ENCODE results near the gene KLF9. TPM values are rescaled to one million over a fixed set of nuclear protein-coding genes. Genes with fewer than 3 reads are reported as not detected.
"Not testable (repeated sequence)": the region's sequence is repeated elsewhere in the genome, so short reads cannot be mapped to it uniquely, and the experiment has no call there.

Gene KLF9
- total RNA-seq, 1 donor from 2014 or later, result 30.9 TPM

DNA sequence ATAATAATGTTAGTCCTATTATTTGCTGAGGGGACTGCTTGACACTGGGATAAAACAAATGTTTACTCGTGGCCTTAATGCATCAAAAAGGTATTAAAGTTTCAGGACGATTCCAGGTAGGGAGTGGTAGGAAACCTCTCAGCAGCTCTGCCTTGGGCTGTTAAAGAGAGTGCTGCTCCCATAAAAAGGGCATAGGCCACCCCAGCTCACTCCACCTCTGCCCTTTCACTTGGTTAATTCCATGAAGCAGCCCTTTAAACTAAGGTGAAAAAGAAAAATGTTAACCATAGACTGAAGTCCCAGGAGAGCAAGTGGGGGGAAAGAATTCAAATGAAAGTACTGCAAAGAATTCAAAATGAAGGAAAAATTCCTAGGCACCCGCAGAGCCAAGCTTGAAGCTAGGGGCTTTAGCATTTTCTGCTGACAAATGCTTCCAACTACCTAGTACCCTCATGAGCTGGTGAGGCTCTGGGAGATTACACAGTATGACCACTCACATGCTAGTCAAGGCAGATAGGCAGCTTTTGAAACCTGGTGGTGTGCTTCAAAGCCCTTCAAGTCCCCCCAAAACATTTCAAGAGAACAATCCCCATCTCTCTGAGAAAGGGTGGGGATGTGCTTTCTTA is 8.5 kb downstream of the KLF9 start:
- no peak for DNase-seq (ENCODE audit: low read depth)

DNA sequence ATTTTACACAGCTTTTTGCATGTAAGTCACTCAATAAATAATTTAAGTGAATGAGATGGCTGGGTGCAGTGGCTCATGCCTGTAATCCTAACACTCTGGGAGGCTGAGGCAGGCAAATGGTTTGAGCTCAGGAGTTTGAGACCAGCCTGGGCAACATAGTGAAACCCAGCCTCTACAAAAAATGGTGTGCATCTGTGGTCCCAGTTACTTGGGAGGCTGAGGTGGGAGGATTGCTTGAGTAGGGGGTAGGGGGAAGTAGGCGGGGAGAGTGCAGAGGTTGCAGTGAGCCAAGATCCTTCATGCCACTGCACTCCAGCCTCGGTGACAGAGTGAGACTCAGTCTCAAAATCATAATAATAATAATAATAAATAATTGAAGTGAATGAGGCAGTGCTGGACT is 10.2 kb downstream of the KLF9 start:
- no peak for DNase-seq (ENCODE audit: low read depth)

DNA sequence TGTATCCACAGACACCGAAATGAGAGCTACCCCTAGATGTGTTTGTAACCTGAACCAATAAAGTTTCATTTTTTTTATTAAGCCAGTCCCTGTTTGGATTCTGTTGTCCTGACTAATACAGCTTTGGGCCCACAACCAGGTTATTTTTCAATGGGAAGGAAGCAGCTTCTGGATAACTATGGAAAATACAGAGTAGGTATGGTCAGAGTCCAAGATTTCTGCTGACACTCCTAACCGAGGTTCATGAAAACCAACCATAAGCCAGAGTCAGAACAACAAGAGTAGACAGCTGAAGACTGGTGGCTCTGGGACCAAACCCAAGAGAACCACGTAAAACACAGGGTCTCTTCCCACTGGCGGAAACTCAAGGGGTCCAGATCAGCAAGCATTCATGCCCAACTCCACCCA is 10.8 kb downstream of the KLF9 start:
- DNase-seq (ENCODE audit: low read depth), result peak; percentile 49

DNA sequence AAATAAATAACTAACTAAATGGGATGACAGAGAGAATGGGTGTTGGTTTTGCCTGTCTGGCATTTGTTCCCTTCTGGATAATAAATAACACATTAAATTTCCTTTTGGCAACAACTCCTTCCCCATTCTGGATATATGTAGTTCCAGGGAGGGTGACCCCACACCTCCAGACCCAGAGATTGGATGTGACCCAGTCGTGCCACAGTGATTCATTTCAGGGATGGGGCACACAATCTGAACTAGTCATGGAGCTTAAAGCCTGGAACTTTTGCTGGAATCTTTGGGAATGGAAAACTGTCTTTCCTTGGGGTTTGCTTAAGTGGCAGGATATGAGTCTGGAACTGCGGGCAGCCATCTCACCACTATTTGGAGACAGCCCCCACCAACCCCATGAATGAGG is 11.3 kb downstream of the KLF9 start:
- DNase-seq (ENCODE audit: low read depth), result peak; percentile 88

DNA sequence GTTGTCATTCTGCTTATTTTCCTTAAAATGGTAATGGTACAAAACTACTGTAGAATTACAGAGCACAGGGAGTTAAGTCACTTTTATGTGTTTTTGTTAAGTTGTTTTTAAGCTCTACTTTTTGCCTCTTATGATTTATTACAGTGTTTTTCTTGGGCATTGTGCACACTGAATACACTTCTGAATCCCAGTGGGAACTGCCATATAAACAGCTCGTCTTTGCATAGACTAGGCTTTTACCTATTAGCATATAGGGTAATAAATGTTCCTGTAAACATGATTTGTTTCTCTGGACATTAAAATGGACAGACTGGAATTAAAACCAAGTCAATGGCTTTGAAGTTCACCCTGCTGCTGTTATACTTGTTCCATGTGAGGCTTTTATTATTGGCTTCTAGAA is 12.2 kb downstream of the KLF9 start:
- DNase-seq (ENCODE audit: low read depth), result no peak

DNA sequence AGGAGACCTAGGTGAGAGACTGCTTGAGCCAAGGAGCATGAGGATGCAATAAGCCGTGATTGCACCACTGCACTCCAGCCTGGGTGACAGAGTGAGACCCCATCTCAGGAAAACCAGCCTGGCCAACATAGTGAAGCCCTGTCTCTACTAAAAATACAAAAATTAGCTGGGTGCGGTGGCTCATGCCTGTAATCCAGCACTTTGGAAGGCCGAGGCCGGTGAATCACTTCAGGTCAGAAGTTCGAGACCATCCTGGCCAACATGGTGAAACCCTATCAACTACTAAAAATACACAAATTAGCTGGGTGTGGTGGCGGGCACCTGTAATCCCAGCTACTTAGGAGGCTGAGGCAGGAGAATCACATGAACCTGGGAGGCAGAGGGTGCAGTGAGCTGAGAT is 13.2 kb downstream of the KLF9 start:
- DNase-seq (ENCODE audit: low read depth), result not testable (repeated sequence)

DNA sequence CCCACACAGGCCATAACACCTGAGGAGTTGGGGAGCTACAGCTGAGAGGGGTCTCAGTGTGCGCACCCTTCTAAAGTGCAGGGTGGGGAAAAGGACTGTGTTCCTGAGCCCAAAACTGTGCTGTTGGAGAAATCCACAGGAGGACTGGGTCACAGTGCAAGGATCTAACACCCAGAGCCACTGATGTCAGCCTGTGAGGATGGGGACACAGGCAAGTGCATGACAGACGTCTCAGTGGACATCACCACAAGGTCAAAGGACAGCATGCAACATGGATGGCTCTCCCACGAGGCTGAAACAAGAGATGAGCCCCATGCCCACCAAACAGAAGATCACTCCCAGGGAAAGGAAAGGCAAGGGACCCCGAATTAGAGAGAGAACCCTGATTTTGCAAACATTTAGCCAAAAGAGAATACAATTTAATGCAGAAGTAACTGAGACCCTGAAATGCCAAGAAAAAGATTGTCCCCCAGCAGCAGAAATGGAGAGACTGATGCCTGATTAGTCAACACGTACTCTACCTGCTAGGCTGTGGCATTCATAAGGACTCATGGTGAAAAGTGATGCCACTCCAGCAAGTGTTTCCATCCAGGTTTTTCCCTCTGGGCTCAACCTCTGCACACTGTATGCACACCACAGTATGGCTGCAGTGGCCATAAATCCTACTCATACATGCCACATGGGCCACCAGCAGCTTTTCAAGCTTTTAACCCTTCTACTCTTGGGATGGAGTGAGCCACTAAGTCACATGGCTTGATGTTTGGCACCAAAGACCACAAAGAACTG is 14.2 kb downstream of the KLF9 start:
- no peak for DNase-seq (ENCODE audit: low read depth)

DNA sequence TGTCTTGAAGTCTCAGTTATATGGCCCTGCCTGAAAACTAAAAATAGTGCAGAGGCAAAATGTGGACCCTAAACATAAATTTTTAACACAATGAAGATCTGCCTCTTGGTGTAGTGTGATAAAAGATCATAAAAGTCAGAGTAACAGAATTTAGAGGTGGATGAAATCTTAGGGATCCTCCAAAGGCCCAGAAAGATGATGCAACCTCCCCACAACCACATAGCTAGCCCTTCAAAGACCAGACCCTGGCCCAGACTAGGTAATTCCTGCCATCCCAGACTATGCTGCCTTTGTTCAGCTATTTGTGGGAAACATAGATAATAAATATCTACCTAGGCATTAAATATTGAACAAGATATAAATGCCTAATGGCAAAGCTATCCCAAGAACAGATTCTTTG is 15.3 kb downstream of the KLF9 start:
- DNase-seq (ENCODE audit: low read depth), result no peak

DNA sequence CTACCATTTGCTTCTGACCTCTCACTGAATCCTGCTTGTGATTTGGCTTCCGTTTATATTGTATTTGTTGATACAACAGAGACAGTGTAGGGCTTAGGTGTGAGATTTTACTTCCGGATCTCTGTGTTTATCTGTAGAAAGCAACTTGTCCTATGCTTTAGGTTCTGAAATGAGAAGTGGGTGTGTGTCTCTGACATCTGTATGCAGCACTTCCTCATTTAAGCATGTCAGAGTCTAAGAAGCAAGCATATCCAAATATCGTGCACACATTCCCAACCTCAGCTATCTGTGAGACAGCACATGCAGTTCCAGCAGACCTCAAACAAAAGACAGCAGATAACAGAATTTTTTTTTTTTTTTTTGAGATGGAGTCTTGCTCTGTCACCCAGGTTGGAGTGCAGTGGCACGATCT is 16.3 kb downstream of the KLF9 start:
- DNase-seq (ENCODE audit: low read depth), result no peak

DNA sequence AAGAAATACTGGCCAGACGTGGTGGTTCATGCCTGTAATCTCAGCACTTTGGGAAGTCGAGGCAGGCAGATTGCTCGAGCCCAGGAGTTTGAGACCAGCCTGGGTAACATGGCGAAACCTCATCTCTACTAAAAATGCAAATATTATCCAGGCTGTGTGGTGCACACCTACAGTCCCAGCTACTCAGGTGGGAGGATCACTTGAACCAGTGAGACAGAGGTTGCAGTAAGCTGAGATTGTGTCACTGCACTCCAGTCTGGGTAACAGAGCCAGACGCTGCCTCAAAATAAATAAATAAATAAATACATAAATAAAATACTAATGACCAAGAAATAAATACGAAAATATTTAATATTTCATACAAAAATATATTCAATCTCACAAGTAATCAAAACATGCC is 18.8 kb downstream of the KLF9 start:
- no peak for DNase-seq (ENCODE audit: low read depth)

DNA sequence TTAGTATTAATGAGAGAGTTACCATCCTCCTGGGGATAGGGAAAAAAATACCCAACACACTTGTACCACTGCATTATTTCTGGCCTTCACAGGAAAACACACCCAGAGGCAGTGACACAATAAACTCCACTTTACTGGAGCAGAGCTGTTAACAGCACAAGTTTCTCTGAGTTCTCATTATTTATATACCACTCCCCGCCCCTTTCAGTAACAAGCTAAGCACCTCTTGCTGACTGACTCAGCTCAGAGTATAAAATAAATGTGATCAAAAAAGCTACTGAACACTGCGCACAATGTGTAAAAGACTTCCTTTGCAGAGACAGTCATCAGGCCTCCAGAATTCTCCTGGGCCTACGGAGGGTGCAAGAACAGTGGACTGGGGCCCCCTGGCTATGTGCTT is 21.6 kb downstream of the KLF9 start:
- DNase-seq (ENCODE audit: low read depth), result peak; percentile 76

DNA sequence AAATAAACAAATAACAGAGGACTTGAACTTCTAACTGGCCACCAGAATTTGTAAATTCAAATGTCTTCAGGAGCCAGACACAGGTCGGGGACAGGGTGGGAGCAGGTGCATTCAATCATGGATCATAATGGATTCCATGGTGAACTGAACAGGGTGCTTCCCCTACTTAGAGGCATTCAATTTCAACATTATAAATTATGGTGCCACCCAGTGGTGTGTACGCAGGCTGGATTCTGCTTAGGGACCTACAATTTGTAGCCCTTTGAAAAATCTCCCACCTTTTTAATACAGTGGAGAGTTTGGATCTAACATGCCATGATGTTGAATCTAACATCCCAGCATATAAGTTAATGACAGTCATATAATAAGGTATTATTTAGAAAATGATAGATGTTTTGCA is 22.3 kb downstream of the KLF9 start:
- DNase-seq (ENCODE audit: low read depth), result peak; percentile 39

DNA sequence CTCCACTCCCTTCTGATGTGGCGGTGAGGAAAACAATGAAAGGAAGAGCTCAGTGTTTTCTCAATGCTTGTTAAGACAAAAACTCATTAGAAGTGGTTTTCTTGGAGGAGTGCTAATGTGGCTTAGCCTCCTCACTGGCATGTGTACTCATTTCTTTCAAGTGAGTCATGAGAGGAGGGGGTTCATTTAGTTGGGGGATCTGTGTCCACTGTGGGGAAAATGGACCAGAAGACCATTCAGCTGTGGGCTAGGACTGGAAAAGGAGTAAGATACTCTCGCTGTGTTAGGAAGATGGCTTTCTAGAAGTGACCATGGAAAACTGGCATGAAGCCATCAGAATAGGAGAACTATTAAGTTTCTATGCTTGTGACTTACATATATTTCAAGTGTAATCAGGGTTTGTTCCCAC is 23.5 kb downstream of the KLF9 start:
- peak; percentile 90 for DNase-seq (ENCODE audit: low read depth)

DNA sequence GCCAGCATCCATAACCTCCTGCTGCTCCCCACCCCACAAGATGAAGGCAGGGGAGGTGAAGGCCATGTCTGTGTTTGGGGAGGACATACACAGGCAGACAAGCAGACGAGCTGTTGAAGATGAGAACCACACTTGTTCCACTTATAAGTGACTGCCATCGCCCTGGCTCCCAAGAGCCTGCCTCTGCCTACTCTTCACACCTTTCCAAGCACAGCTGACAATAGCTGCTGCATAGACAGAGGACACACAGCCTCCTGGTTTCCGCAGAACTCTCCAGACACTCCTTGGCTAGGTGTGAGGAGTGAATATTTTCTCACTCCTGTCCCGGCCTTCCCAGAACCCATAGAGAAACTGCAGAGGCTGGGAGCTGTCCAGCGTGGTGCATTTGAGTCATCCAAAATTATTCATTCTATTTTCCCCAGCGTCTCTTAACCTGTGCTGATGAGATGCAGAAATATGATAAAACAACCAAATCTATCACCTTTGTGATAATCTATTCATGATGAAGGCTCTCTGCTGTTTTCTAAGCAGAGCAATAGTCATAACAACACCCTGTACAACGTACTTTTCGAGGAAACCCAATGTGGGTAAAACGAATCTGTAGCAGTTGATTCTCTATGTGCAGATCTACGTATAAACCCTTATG is 24.7 kb downstream of the KLF9 start:
- DNase-seq (ENCODE audit: low read depth), result peak; percentile 33

DNA sequence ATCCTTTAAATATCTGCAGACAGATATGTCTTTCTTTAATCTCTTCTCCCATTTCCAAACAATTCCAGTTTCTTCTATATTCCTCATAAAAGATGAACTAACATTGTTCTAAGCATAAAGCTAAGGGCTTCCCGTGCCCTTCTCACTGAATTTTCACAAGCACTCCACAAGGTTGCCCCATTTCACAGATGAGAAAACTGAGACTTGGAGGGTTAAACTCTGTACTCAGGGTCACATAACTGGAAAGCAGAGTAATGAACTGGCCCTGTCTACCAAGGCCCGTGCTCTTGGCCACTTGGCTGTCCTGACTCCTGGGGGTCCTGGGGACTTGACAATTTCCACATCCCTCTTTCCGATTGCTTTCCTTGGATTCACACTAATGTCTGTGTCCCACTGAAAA is 25.3 kb downstream of the KLF9 start:
- DNase-seq (ENCODE audit: low read depth), result no peak

DNA sequence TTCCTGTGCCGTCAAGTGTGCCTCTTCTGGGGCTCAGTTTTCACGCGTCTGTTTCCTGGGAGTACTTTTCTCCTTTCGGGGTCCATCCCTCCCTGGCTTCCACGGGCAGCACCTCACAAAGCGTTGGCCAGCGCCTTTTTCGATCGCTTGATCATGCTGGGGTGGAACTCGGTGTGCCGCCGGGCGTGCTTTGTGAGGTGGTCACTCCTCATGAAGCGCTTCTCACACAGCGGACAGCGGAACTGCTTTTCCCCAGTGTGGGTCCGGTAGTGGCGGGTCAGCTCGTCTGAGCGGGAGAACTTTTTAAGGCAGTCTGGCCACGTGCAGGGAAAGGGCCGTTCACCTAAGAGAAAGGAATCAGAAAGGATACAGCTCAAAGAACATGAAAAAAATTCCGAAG is 26.8 kb downstream of the KLF9 start:
- DNase-seq (ENCODE audit: low read depth), result no peak

DNA sequence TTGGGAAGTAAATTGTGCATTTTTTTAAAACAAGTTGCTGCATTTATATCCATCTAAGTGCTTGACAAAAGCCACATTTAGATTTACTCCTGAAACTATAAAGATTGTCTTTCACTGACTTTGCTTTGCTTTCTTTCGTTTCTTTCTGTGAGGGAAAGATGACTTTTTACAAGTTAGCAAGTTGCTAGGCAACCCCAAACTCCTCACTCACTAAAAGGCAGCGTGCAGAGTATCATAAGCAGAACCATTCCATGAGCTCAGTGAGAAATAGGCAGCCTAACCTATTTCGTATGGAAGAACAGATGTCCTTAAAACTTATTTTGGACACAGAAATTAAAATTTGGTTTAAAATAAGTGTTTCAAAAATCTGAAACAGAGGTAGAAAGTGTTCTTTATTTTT is 29.0 kb downstream of the KLF9 start:
- no peak for DNase-seq (ENCODE audit: low read depth)

DNA sequence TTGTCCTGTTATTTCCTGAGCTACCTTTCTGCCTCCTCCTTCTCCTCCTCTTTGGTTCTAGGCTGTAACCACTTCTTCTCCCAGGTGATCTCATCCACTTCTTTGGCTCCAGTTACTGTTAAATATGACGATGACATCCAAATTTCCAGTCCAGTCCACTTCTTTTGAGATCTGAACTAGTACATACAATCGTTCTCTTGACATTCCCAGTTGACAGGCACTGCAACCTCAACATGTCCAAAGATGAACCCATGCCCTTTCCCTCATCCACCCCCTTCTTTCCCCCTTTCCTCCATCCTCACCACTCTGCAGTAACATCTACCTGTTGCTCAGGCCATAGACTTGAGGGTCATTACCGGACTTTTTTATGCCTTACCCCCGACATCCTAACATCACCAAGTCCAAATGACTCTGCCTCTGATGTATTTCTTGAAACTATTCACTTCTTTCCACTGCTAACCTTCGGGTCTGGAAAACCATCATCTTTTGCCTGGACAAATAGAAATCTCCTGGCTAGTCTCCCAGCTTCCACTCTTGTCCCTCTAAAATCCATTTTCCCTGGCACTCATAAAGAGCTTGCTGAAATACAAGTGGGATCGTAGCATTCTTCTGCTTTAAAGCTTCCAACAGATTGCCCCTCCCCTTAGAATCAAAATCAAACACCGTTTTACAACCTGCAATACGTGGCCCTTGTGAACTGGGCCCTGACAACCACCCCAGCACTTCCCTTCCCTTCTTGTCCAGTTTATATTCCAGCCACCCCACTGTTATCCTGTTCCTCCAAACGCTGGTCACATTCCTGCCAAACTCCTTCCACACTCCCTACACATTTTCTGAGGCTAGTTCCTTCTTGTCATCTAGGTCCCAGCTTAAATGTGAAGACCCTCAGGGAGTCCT is 31.5 kb downstream of the KLF9 start:
- no peak for DNase-seq (ENCODE audit: low read depth)

DNA sequence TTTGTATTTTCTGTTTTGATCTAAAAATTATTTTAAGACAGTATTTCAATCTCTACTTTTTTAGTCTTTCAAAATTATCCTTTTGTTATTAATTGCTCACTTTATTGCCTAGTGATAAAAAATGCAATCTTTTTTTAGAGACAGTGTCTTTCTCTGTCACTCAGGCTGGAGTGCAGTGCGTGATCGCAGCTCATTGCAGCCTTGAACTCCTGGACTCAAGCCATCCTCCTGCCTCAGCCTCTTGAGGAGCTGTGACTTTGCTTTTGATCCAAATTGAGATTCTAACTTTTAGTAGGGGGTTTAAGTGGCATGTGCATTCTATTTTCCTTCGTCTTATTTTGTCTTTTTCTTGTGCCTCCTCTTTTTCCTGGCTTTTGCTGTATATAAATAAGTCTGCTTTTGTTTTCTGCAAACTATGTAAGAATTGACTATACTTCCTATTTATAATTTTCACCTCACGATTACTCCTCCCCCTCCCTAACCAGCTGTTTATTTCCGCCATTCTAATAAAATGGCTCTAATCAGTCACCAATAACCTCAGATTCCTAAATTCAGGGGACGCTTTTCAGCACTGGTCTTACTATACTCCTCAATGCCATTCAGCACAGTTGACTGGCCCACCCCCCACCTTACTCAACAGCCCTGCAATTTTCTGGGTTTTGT is 32.3 kb downstream of the KLF9 start:
- DNase-seq (ENCODE audit: low read depth), result no peak

DNA sequence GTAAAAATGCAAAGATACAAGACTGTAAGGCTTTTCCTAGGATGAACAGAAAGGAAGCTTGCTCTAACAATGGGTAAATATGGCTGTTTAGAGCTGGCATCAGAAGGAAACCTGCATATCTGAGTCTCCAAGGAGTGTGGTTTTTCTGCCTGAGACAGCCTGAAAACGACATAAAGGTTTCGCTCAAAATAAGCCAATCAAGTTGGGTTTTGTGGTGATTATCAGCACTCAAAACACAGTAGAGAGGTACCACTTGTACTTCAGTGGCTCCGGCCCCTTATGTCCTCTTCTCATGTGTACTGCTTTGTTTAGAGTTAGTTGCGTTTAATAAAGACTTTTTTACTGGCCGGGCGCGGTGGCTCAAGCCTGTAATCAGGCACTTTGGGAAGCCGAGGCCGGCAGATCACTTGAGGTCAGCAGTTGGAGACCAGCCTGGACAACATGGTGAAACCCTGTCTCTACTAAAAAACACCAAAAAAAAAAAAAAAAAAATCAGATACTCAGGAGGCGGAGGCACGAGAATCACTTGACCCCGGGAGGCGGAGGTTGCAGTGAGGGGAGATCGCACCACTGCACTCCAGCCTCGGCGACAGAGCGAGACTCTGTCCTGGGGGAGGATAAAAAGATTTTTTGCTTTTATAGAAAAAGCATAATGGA is 39.4 kb downstream of the KLF9 start:
- DNase-seq (ENCODE audit: low read depth), result no peak

DNA sequence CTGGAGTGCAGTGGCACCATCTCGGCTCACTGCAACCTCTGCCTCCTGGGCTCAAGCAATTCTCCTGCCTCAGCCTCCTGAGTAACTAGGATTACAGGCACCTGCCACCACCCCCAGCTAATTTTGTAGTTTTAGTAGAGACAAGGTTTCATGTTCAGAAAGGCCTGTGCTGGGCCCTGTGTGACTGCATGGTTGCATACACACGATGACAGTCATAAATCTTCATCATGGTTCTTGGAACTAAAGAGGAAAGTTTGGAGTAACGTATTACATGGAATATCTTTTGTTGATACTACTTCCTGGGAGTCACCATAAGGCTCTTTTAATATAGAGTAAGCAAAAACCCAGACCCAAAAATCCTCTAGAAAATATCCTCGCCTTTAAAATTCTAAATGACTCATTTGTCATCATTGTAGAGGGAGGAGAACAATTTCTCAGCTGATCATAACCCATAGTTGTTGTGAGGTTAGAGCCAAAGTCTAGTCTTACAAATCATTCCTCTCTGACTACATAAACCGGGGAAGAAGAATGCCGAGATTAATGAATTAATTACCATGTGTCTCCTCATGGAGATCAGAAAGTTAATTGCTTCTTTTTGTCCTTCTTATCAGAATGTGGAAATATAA is 47.0 kb downstream of the KLF9 start:
- DNase-seq (ENCODE audit: low read depth), result no peak

Data from renal cortical epithelial cell (primary cell).